Cerebellar cortex (tissue), 1 donor: ENCODE measurements around the gene TARS3.
A peak's percentile ranks its signal among the peaks of the same experiment; 100 is the strongest.
"Not testable (repeated sequence)": the region's sequence is repeated elsewhere in the genome, so short reads cannot be mapped to it uniquely, and the experiment has no call there.

Source experiments
- DNase-seq: peaks from one replicate; pipeline ENCODE4 v3.0.0-alpha.2; 2015; ENCODE audit warnings: low spot score

The TARS3 gene

GRCh38 chr15:101654171-101654570 lies 70.1 kb downstream of the TARS3 start:
- no peak for DNase-seq

DNA sequence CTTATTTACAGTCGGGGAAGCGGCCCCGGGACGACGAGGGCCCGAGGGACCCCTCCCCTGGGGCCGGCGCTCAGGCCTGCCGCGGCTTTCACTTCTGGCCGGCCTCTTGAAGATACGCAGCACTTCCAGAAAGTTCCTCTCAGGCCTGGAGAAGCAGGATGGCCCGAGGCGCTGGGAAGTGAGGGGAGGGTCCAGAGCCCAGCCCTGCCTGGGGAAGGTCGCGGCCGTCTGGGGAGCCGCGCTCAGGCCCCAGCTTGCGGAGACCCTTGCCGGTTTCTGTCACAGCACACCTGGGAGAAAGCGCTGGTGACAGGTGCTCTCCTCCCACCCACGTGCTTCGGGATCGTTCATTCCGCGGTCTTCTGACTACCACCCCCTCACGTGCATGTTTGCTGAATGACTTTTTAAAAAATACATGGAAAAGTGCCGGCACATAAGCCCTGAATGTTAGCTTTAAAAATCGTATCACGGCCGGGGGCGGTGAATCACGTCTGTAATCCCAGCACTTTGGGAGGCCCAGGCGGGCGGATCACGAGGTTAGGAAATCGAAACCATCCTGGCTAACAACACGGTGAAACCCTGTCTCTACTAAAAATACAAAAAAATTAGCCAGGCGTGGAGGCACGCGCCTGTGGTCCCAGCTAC lies 71.4 kb downstream of the TARS3 start:
- no peak for DNase-seq

DNA sequence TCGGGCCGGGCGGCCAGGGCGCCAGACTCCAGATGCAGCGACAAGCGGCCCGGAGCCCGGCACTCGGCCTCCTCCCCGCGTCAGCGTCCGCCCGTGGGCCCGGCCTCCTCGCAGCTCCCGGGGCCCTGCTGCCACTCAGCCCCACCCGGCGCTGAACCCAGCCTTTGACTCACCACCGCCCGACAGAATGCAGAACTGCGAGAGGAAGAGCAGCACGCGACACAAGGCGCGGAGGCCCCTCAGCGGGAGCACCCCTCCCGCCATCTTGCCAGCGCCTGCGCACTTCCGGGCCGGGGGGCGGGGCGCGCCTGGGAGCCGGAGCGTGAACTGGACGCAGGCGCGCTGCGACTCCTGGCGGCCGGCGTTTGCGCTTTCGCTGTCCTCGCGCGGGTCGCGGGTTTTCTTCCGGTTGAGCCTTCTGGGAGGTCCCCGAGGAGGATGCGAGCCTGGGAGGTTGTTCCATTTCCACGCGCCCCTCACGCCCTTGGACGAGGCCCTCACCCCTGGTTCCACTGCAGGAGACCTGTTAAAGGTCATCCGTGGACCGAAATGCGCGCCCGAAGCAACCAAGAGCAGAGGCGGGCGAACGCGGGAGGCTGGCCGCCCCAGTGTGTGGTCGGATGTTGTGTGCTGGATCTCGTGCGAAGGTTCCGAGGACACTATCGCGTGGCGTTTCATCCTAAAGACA lies 72.0 kb downstream of the TARS3 start, which contains the start of gene TM2D3:
Gene TM2D3 (minus strand): TSS at position 284 of the 688 bp plus-strand sequence. CDS start 20 bp downstream, at position 264.
- DNase-seq = peak; percentile 84

GRCh38 chr15:101651554-101652097 lies 72.6 kb downstream of the TARS3 start:
- DNase-seq = peak; percentile 47

DNA sequence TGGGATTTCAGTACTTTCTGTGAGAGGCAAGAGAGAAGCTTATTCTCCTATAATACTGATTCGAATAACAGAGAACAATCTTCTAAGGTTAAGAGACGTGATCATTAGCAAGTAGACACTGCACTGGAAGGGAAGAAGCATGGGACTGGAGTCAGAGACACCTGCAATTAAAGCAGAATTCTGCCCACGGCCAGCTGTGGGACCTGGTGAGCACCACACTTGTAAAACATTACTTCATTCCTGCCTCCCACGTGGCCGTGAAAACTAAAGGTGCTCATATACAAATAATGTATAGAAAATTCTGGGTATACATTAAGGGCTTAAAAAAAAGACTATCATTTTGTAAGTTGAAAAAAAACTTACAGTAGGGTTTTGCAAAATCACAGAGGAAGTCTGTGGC lies 74.1 kb downstream of the TARS3 start:
- DNase-seq = no peak

DNA sequence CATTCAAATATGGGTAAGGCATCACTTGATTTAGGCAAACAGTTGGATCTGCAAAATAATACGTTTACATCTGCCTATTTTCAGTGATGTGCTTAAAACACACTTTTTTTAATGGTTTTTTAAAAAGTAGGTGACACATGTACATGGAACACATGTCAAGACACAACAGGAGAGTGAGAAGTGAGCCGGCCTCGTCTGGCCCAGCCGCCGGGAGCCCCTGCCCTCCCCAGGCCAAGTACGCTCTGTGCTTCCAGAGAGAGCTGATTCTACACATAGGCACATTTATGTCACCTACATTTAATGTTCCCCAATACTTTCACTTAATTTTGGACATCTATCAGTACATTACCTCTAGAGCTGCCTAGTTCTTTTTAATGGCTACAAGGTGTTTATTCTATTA lies 75.9 kb downstream of the TARS3 start:
- no peak for DNase-seq

DNA sequence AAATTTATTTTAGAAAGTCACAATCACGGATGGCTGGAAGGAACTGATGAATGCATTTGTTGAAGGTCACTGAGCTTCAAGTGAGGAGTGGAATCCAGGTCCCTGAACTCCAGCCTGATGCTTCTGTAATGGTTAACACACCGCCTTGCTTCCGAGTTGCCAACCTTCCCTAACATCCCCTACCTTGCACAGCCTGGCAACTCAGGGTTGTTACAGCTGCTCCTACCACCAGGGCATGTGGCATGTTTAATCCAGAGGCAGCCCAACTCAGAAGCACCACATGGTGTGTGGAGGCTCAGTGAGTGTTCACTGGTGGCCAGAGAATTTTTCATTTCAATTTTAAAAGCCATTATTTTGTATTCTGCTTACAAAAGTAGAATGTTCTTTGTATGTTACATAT lies 77.0 kb downstream of the TARS3 start:
- no peak for DNase-seq

DNA sequence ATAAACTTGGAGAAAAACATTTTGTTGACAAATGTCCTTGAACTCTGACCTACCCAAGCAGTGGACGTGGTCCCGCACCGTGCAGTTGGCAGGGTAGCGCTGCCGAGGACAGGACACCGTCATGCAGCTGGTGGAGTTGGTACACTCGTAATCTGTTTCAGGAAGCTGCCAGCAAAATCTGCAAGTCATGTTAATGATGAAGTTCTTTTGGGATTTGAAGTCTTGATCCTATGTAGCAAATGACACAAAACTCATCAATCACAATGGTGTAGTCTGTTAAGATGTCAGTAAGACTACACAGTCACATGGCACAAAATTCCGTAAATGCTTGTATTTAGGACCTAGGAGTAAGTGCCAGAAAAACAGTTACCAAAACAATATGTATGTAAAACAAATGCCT lies 77.6 kb downstream of the TARS3 start:
- DNase-seq = no peak

GRCh38 chr15:101642361-101642760 lies 81.9 kb downstream of the TARS3 start:
- DNase-seq = peak; percentile 54

GRCh38 chr15:101641894-101642293 lies 82.4 kb downstream of the TARS3 start:
- DNase-seq = no peak

- peak; percentile 80 for DNase-seq
Measured at GRCh38 chr15:101641129-101641764, 83.0 kb downstream of the TARS3 start.

GRCh38 chr15:101639667-101640066 lies 84.6 kb downstream of the TARS3 start:
- no peak for DNase-seq

- no peak for DNase-seq
Measured at GRCh38 chr15:101637919-101638318, 86.4 kb downstream of the TARS3 start.

GRCh38 chr15:101637516-101637915 lies 86.8 kb downstream of the TARS3 start:
- DNase-seq = no peak

DNA sequence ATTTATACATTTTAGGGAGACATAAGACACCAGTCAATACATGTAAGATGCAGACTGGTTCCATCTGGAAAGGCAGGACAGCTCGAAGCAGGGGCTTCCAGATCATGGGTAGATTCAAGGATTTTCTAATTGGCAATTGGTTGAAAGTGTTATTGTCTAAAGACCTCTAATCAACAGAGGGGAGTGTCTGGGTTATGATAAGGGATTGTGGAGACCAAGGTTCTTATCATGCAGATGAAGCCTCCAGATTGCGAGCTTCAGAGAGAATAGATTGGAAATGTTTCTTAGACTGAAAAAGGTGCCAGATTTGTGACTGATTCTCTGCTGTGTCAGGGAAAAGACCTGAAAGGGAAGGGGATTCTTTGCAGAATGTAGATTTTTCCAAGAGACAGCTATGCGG lies 87.2 kb downstream of the TARS3 start:
- DNase-seq = no peak

- DNase-seq = no peak
Measured at GRCh38 chr15:101635944-101636727, 88.1 kb downstream of the TARS3 start.

- no peak for DNase-seq
Measured at GRCh38 chr15:101633356-101633755, 90.9 kb downstream of the TARS3 start.

DNA sequence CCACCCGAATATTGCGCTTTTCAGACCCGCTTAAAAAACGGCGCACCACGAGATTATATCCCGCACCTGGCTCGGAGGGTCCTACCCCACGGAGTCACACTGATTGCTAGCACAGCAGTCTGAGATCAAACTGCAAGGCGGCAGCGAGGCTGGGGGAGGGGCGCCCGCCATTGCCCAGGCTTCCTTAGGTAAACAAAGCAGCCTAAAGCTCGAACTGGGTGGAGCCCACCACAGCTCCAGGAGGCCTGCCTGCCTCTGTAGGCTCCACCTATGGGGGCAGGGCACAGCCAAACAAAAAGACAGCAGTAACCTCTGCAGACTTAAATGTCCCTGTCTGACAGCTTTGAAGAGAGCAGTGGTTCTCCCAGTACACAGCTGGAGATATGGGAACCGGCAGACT lies 97.5 kb downstream of the TARS3 start:
- not testable (repeated sequence) for DNase-seq

DNA sequence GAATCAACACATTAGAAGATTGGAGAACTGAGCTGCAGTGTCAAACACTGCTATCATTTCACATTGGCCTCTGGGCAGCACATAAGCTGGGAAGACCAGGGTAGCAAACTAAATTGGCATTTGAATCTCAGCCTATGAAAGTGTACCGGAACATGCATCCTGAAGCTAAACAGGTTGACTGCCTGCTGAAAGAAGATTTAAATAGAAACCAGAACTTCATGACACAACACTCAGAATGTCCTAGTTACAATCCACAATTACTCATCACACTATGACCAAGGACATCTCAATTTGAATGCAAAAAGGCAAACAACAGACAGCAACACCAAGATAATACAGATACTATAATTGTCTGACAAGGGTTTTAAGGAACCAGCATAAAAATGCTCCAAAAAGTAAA lies 98.3 kb downstream of the TARS3 start:
- DNase-seq = no peak

GRCh38 chr15:101625184-101625583 lies 99.1 kb downstream of the TARS3 start:
- no peak for DNase-seq

GRCh38 chr15:101623367-101624304 lies 100.6 kb downstream of the TARS3 start:
- DNase-seq = no peak
